Heart left ventricle (tissue), 13 donors: ENCODE results near the gene MYO7A.

Experiments
- CTCF ChIP-seq, 12 donors: fragments of 200-600 bp; sonication (generic) in 4 of 12; IDR thresholded peaks; one replicate each; pipeline versions ENCODE4 v1.5.0 to v1.8.0; 2018 to 2022; ENCODE audit warnings: antibody characterized with exemption in 12 of 12, mild to moderate bottlenecking in 5 of 12
- POLR2A ChIP-seq, 2 donors: fragments of 450-650 bp; IDR thresholded peaks; one replicate each; pipeline ENCODE4 v1.6.1; 2017; ENCODE audit warnings: antibody characterized with exemption in 2 of 2, mild to moderate bottlenecking in 2 of 2, moderate library complexity in 2 of 2
- donor health status: ischemic (EF 13 %, LVEDD 7.1; RV severe dilation, severe dysfunction).
- donor health status: DM: no; HTN: yes; CAD: no.
- donor health status: DM: no; HTN: no; CAD: no.
- donor health status: ischemic (EF 25% LVEDD 6.9; RV normal size, moderate dysfunction).
- donor health status: ischemic (EF 25% LVEDD 5.7; RV mildly dilated, moderate dysfunction).
- donor health status: ischemic (EF 35%, LVEDD 5.7; RV mildly dilated, moderate dysfunction).
- donor health status: nonischemic (EF 11% LVEDD 7.7; RV severe dilation, severe dysfunction).
- donor health status: DM: yes; HTN: yes; CAD: no.
- donor health status: PGD.
- donor health status: ischemic (EF 29% LVEDD 5.4; RV normal size, mild dysfunction).
- donor health status: nonischemic (EF 23%, LVEDD 6.1; RV moderate dilation, normal function).

GRCh38 chr11:77090373-77091111 lies 37.5 kb upstream of the MYO7A start:
- TF ChIP-seq CTCF (IDR thresholded peaks at IDR 0.05) (no peak), POLR2A (IDR thresholded peaks at IDR 0.05) (no peak)
